ENCODE measurements around the gene RAD1. TPM values are rescaled to one million over a fixed set of nuclear protein-coding genes. Genes with fewer than 3 reads are reported as not detected.

The RAD1 gene
- total and polyA plus RNA-seq, 11 donors, result 12.8 to 29.6 (median 22.7) TPM

GRCh38 chr5:34865091-34865490 is 50.2 kb downstream of the RAD1 start:
- no peak for TF ChIP-seq CTCF (IDR thresholded peaks at IDR 0.05)
- TF ChIP-seq POLR2A (IDR thresholded peaks at IDR 0.05), result no peak
- ATAC-seq (no peak), DNase-seq (no peak)
- no peak overlapping the region for H3K27ac ChIP-seq
- intact Hi-C loops (cut with DNase I), result no loop called here
- WGBS, 4 donors, result 83 to 90% (median 89%) methylated on average over 2 of the region's 2 CpGs
- peaks cover 0 to 11% (median 0%) of the 10 kb centered on the region in 12 donors for H3K4me1 ChIP-seq
- H3K27me3 ChIP-seq, result no peaks in the 10 kb centered on the region
- H3K9me3 ChIP-seq, result no peaks in the 10 kb centered on the region
- H3K36me3 ChIP-seq, result no peaks in the 10 kb centered on the region
- no peak overlapping the region for H3K4me3 ChIP-seq

- TF ChIP-seq POLR2A (IDR thresholded peaks at IDR 0.05), result no peak
- no peak for TF ChIP-seq CTCF (IDR thresholded peaks at IDR 0.05)
- 46 to 62% (median 55%) methylated on average over 3 of the region's 3 CpGs for WGBS, 4 donors
- no peak for ATAC-seq
- H3K27ac ChIP-seq, result no peak overlapping the region
- intact Hi-C loops (cut with DNase I), result no loop called here
- no peak overlapping the region for H3K4me3 ChIP-seq
- no peaks in the 10 kb centered on the region for H3K27me3 ChIP-seq
- H3K9me3 ChIP-seq, result no peaks in the 10 kb centered on the region
- H3K4me1 ChIP-seq, result peaks cover 0 to 11% (median 0%) of the 10 kb centered on the region in 12 donors
- DNase-seq, result no peak
- H3K36me3 ChIP-seq, result no peaks in the 10 kb centered on the region
Observed at GRCh38 chr5:34863946-34864345, 51.4 kb downstream of the RAD1 start.

- ATAC-seq, result no peak
- Histone ChIP-seq H3K36me3 (no peaks in the 10 kb centered on the region), H3K4me1 (peaks cover 0 to 11% (median 0%) of the 10 kb centered on the region in 12 donors), H3K27me3 (no peaks in the 10 kb centered on the region), H3K9me3 (no peaks in the 10 kb centered on the region), H3K27ac (no peak overlapping the region), H3K4me3 (no peak overlapping the region)
- WGBS, 4 donors, result 65 to 95% (median 78%) methylated on average over 5 of the region's 5 CpGs
- no peak for DNase-seq
- intact Hi-C loops (cut with DNase I), result no loop called here
- TF ChIP-seq POLR2A (IDR thresholded peaks at IDR 0.05), result no peak
- TF ChIP-seq CTCF (IDR thresholded peaks at IDR 0.05), result no peak
Observed at GRCh38 chr5:34859253-34859652, 56.1 kb downstream of the RAD1 start.

- Histone ChIP-seq H3K9me3 (no peaks in the 10 kb centered on the region), H3K27me3 (no peaks in the 10 kb centered on the region), H3K36me3 (no peaks in the 10 kb centered on the region), H3K4me1 (peaks cover 0 to 9% (median 0%) of the 10 kb centered on the region in 12 donors), H3K27ac (no peak overlapping the region), H3K4me3 (no peak overlapping the region)
- DNase-seq (no peak), ATAC-seq (no peak)
- TF ChIP-seq CTCF (IDR thresholded peaks at IDR 0.05), result no peak
- TF ChIP-seq POLR2A (IDR thresholded peaks at IDR 0.05), result no peak
- intact Hi-C loops (cut with DNase I), result no loop called here
- WGBS, 4 donors, result 62 to 87% (median 68%) methylated on average over 2 of the region's 2 CpGs
Observed at GRCh38 chr5:34858790-34859189, 56.5 kb downstream of the RAD1 start.

All from heart left ventricle (tissue), 16 donors.